Body of pancreas (tissue), 4 donors: ENCODE measurements around the gene CHCHD6. TPM values are rescaled to one million over a fixed set of nuclear protein-coding genes. Genes with fewer than 3 reads are reported as not detected.

Experiments used
- ATAC-seq: fragments of 150-250 bp; one replicate; pipeline ENCODE4 v1.9.1; 2016
- DNase-seq, 4 donors: peaks; one replicate each; pipeline ENCODE4 v3.0.0-alpha.2; 2019
- H3K27ac ChIP-seq, 4 donors: fragments of 200-600 bp; sonication (generic); 1 replicate in 3 of 4; 2 replicates in 1 of 4; pipeline versions ENCODE4 v1.5.1 to v1.6.1; 2016 to 2019; ENCODE audit warnings: mild to moderate bottlenecking in 1 of 4, mixed read lengths in 1 of 4, moderate library complexity in 1 of 4
- H3K27me3 ChIP-seq, 2 donors: fragments of 200-600 bp; sonication (generic); one replicate each; pipeline ENCODE4 v1.6.0; 2016; ENCODE audit warnings: mild to moderate bottlenecking in 1 of 2
- H3K36me3 ChIP-seq, 2 donors: fragments of 200-600 bp; sonication (generic); replicated peaks in 1 of 2; 2 replicates each; pipeline ENCODE4 v1.5.1; 2016; ENCODE audit warnings: low read depth in 2 of 2; ENCODE audit not compliant: insufficient read depth in 1 of 2
- H3K4me1 ChIP-seq: fragments of 200-600 bp; sonication (generic); one replicate; pipeline ENCODE4 v1.6.0; 2016
- H3K4me3 ChIP-seq, 2 donors: fragments of 200-600 bp; sonication (generic); 1 replicate in 1 of 2; 2 replicates in 1 of 2; pipeline ENCODE4 v1.5.1; 2016 to 2019
- H3K9me3 ChIP-seq, 3 donors: fragments of 200-600 bp; sonication (generic); 1 replicate in 2 of 3; 2 replicates in 1 of 3; pipeline ENCODE4 v1.5.1; 2016
- CTCF ChIP-seq, 7 experiments: fragments of 450-650 bp in 4 of 7; fragments of 200-600 bp in 3 of 7; sonication (generic) in 3 of 7; IDR thresholded peaks; one replicate each; pipeline ENCODE4 v1.5.1; 2016 to 2019; ENCODE audit warnings: antibody characterized with exemption in 7 of 7
- POLR2A ChIP-seq, 3 donors: fragments of 450-650 bp; IDR thresholded peaks; one replicate each; pipeline ENCODE4 v1.6.1; 2016; ENCODE audit warnings: antibody characterized with exemption in 3 of 3, mild to moderate bottlenecking in 2 of 3
- WGBS, 2 donors: methylation state at CpG; one replicate each; pipeline ENCODE4 v1.1.5; 2017; 5-methylcytosine and 5-hydroxymethylcytosine counted together
- intact Hi-C: fragments of 100-400 bp; cut with DNase I; formaldehyde crosslinking; loops from one replicate; pipeline ENCODE4 v1.15.1; 2023
- total RNA-seq, 2 donors: library from RNA; depleted of rRNA; stranded (reverse); fragments of >200 nt; gene quantifications; one replicate each; pipeline ENCODE4 v1.1.0, GENCODE V29; 2016

The CHCHD6 gene
- total RNA-seq, 2 donors from 2014 or later, result 0.66 to 10.9 TPM

GRCh38 chr3:126941721-126942270, 237.8 kb downstream of the CHCHD6 start:
- intact Hi-C loops, result no loop called here
- H3K4me1 ChIP-seq, result no peaks in the 10 kb centered on the region
- DNase-seq (no peak), ATAC-seq (no peak)
- TF ChIP-seq CTCF (IDR thresholded peaks at IDR 0.05) (no peak), POLR2A (IDR thresholded peaks at IDR 0.05) (no peak)
- H3K27me3 ChIP-seq, result no peaks in the 10 kb centered on the region
- WGBS, 2 donors, result 82 to 85% methylated on average over 4 to 5 of the region's 5 CpGs
- H3K27ac ChIP-seq, result no peak overlapping the region
- no peak overlapping the region for H3K4me3 ChIP-seq
- H3K9me3 ChIP-seq, result no peaks in the 10 kb centered on the region
- H3K36me3 ChIP-seq, result no peaks in the 10 kb centered on the region

GRCh38 chr3:126944089-126944965, 240.3 kb downstream of the CHCHD6 start:
- Histone ChIP-seq H3K27ac (no peak overlapping the region), H3K4me3 (no peak overlapping the region), H3K36me3 (no peaks in the 10 kb centered on the region), H3K4me1 (no peaks in the 10 kb centered on the region), H3K9me3 (no peaks in the 10 kb centered on the region), H3K27me3 (no peaks in the 10 kb centered on the region)
- 90 to 92% methylated on average over 12 of the region's 12 CpGs for WGBS, 2 donors
- no peak for TF ChIP-seq CTCF (IDR thresholded peaks at IDR 0.05)
- no peak for TF ChIP-seq POLR2A (IDR thresholded peaks at IDR 0.05)
- ATAC-seq (no peak), DNase-seq (no peak)
- intact Hi-C loops, result no loop called here

GRCh38 chr3:126945171-126945721, 241.2 kb downstream of the CHCHD6 start:
- DNase-seq, result no peak

GRCh38 chr3:126945891-126946290, 241.9 kb downstream of the CHCHD6 start:
- 87 to 90% methylated on average over 8 of the region's 9 CpGs for WGBS, 2 donors
- no peak for ATAC-seq
- intact Hi-C loops, result no loop called here
- no peak overlapping the region for H3K27ac ChIP-seq
- no peak for DNase-seq
- H3K36me3 ChIP-seq, result no peaks in the 10 kb centered on the region
- no peaks in the 10 kb centered on the region for H3K9me3 ChIP-seq
- no peak overlapping the region for H3K4me3 ChIP-seq
- TF ChIP-seq CTCF (IDR thresholded peaks at IDR 0.05) (no peak), POLR2A (IDR thresholded peaks at IDR 0.05) (no peak)
- no peaks in the 10 kb centered on the region for H3K4me1 ChIP-seq
- no peaks in the 10 kb centered on the region for H3K27me3 ChIP-seq

More at GRCh38 chr3:126945171-126945721, 241.2 kb downstream of the CHCHD6 start:
- no peaks in the 10 kb centered on the region for H3K36me3 ChIP-seq
- H3K4me3 ChIP-seq, result no peak overlapping the region
- no peaks in the 10 kb centered on the region for H3K27me3 ChIP-seq
- no peaks in the 10 kb centered on the region for H3K4me1 ChIP-seq
- no peak for ATAC-seq
- intact Hi-C loops, result no loop called here
- H3K27ac ChIP-seq, result no peak overlapping the region
- TF ChIP-seq CTCF (IDR thresholded peaks at IDR 0.05) (no peak), POLR2A (IDR thresholded peaks at IDR 0.05) (no peak)
- no peaks in the 10 kb centered on the region for H3K9me3 ChIP-seq
- 84 to 85% methylated on average over 17 of the region's 17 CpGs for WGBS, 2 donors
